Myocyte (in vitro differentiated cells): ENCODE results near the gene USP17L24. TPM values are rescaled to one million over a fixed set of nuclear protein-coding genes. Genes with fewer than 3 reads are reported as not detected.
"Not testable (repeated sequence)": the region's sequence is repeated elsewhere in the genome, so short reads cannot be mapped to it uniquely, and the experiment has no call there.

Experiments
- DNase-seq: peaks from one replicate; pipeline ENCODE4 v3.0.0-alpha.2; 2012; ENCODE audit warnings: low read depth
- polyA plus RNA-seq: library from polyadenylated mRNA; unstranded; fragments of >200 nt; gene quantifications from one replicate; pipeline ENCODE4 v1.2.1, GENCODE V29; 2012; ENCODE audit warnings: missing spikeins
- total RNA-seq: library from RNA; depleted of rRNA; stranded (reverse); fragments of >200 nt; gene quantifications from 2 replicates; pipeline ENCODE4 v1.2.3, GENCODE V29; 2014

USP17L24 gene, protein sequence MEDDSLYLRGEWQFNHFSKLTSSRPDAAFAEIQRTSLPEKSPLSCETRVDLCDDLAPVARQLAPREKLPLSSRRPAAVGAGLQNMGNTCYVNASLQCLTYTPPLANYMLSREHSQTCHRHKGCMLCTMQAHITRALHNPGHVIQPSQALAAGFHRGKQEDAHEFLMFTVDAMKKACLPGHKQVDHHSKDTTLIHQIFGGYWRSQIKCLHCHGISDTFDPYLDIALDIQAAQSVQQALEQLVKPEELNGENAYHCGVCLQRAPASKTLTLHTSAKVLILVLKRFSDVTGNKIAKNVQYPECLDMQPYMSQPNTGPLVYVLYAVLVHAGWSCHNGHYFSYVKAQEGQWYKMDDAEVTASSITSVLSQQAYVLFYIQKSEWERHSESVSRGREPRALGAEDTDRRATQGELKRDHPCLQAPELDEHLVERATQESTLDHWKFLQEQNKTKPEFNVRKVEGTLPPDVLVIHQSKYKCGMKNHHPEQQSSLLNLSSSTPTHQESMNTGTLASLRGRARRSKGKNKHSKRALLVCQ
- total RNA-seq = not detected in 2 replicates
- not detected for polyA plus RNA-seq

- not testable (repeated sequence) for DNase-seq
Measured at GRCh38 chr4:9324865-9325264, at the start of gene USP17L24. Gene USP17L24 (plus strand): TSS chr4:9325165. CDS start chr4:9325165, 0 bp downstream.

DNA sequence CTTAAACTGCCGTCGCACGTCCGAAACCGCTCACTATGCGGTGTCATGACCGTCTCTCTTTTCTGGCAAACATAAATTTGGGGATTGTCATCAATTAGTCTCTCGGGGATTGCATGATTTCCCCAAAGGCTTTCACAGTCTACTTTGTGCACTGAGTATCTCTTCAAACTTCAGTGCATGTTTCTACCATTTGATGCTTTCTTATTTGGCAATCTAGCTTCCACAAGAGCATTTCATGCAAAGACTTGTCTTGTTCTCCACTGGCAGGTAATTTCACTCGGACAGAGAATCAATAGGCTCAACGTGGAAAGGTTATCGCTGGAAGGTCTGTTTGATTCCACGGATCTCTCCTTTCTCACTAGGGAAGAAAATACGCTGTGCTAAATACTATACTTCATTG is 774 bp upstream of the USP17L24 start:
- DNase-seq = not testable (repeated sequence)

DNA sequence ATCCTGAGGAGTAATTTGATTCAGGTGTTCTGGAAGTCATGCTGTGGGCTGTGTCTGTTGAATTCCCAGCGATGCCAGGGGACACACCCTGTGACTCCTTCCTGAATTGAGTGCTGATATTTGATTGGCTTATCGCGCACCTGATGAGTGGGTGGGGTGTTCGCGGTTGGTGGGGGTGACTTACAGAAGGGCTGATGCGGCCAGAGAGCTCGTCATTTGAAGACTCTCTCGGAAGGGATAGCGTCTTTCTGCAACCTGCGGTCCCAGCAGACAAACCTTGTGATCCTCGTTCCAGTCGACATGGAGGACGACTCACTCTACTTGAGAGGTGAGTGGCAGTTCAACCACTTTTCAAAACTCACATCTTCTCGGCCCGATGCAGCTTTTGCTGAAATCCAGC is 4.6 kb downstream of the USP17L24 start, which contains the start of gene USP17L25:
Gene USP17L25, plus strand, starts transcription at position 301 of the 400 bp plus-strand sequence. Its CDS starts 0 bp downstream, at position 301.
- not testable (repeated sequence) for DNase-seq

GRCh38 chr4:9334358-9334757 is 9.4 kb downstream of the USP17L24 start, which contains the start of gene USP17L26:
Gene USP17L26 (plus strand): TSS chr4:9334658. CDS start chr4:9334658, 0 bp downstream.
- DNase-seq = not testable (repeated sequence)

DNA sequence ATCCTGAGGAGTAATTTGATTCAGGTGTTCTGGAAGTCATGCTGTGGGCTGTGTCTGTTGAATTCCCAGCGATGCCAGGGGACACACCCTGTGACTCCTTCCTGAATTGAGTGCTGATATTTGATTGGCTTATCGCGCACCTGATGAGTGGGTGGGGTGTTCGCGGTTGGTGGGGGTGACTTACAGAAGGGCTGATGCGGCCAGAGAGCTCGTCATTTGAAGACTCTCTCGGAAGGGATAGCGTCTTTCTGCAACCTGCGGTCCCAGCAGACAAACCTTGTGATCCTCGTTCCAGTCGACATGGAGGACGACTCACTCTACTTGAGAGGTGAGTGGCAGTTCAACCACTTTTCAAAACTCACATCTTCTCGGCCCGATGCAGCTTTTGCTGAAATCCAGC is 14.1 kb downstream of the USP17L24 start, which contains the start of gene USP17L5:
Gene USP17L5, plus strand, starts transcription at position 301 of the 400 bp plus-strand sequence. Its CDS starts 0 bp downstream, at position 301.
- not testable (repeated sequence) for DNase-seq

DNA sequence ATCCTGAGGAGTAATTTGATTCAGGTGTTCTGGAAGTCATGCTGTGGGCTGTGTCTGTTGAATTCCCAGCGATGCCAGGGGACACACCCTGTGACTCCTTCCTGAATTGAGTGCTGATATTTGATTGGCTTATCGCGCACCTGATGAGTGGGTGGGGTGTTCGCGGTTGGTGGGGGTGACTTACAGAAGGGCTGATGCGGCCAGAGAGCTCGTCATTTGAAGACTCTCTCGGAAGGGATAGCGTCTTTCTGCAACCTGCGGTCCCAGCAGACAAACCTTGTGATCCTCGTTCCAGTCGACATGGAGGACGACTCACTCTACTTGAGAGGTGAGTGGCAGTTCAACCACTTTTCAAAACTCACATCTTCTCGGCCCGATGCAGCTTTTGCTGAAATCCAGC is 18.9 kb downstream of the USP17L24 start, which contains the start of gene USP17L27:
Gene USP17L27, plus strand, starts transcription at position 301 of the 400 bp plus-strand sequence. Its CDS starts 0 bp downstream, at position 301.
- DNase-seq = not testable (repeated sequence)

DNA sequence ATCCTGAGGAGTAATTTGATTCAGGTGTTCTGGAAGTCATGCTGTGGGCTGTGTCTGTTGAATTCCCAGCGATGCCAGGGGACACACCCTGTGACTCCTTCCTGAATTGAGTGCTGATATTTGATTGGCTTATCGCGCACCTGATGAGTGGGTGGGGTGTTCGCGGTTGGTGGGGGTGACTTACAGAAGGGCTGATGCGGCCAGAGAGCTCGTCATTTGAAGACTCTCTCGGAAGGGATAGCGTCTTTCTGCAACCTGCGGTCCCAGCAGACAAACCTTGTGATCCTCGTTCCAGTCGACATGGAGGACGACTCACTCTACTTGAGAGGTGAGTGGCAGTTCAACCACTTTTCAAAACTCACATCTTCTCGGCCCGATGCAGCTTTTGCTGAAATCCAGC is 23.6 kb downstream of the USP17L24 start, which contains the start of gene USP17L28:
Gene USP17L28, plus strand, starts transcription at position 301 of the 400 bp plus-strand sequence. Its CDS starts 0 bp downstream, at position 301.
- not testable (repeated sequence) for DNase-seq

DNA sequence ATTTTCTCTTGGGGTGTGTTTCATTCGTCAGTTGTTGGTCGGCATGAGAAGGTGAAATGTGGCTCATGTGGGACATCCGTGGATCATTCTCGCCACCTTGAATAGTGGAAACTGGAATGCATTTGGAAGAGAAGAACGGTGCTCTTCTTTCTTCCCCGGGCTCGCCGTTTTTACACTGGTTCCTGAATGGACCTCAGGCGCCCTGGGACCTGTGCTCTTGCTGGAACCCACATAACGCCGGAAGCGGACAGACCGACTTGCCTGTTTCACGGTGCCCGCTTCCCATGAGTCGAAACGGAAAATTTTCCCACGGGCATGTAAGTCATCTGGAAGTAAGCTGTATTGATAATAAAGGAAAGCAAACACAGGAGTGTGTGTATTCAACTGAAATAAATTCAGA is 25.9 kb downstream of the USP17L24 start:
- DNase-seq = not testable (repeated sequence)

GRCh38 chr4:9353338-9353737 is 28.4 kb downstream of the USP17L24 start, which contains the start of gene USP17L29:
Gene USP17L29 (plus strand): TSS chr4:9353638. CDS start chr4:9353638, 0 bp downstream.
- DNase-seq = not testable (repeated sequence)

- not testable (repeated sequence) for DNase-seq
Measured at GRCh38 chr4:9362829-9363228, 37.9 kb downstream of the USP17L24 start, which contains the start of gene USP17L30. Gene USP17L30 (plus strand): TSS chr4:9363129. CDS start chr4:9363129, 0 bp downstream.

Other genes with a start within 250 kb of the USP17L24 start
- not detected in 2 replicates for gene FAM90A26, start 154.8 kb upstream of the USP17L24 start, total RNA-seq
- not detected in 2 replicates for gene USP17L10, start 114.5 kb upstream of the USP17L24 start, total RNA-seq
- not detected in 2 replicates for gene USP17L11, start 109.8 kb upstream of the USP17L24 start, total RNA-seq
- gene USP17L12, start 105.0 kb upstream of the USP17L24 start, total RNA-seq = not detected in 2 replicates
- not detected in 2 replicates for gene USP17L13, start 100.3 kb upstream of the USP17L24 start, total RNA-seq
- not detected in 2 replicates for gene USP17L15, start 90.8 kb upstream of the USP17L24 start, total RNA-seq
- gene USP17L17, start 81.3 kb upstream of the USP17L24 start, total RNA-seq = not detected in 2 replicates
- gene USP17L18, start 76.5 kb upstream of the USP17L24 start, total RNA-seq = not detected in 2 replicates
- not detected in 2 replicates for gene USP17L19, start 71.8 kb upstream of the USP17L24 start, total RNA-seq
- not detected in 2 replicates for gene USP17L20, start 67.0 kb upstream of the USP17L24 start, total RNA-seq
- gene USP17L21, start 62.3 kb upstream of the USP17L24 start, total RNA-seq = not detected in 2 replicates
- gene USP17L22, start 57.5 kb upstream of the USP17L24 start, total RNA-seq = not detected in 2 replicates
- not detected in 2 replicates for gene USP17L25, start 4.7 kb downstream of the USP17L24 start, total RNA-seq
- not detected in 2 replicates for gene USP17L26, start 9.5 kb downstream of the USP17L24 start, total RNA-seq
- gene USP17L5, start 14.2 kb downstream of the USP17L24 start, total RNA-seq = not detected in 2 replicates
- gene USP17L27, start 19.0 kb downstream of the USP17L24 start, total RNA-seq = not detected in 2 replicates
- not detected in 2 replicates for gene USP17L28, start 23.7 kb downstream of the USP17L24 start, total RNA-seq
- not detected in 2 replicates for gene USP17L29, start 28.5 kb downstream of the USP17L24 start, total RNA-seq
- gene USP17L30, start 38.0 kb downstream of the USP17L24 start, total RNA-seq = not detected in 2 replicates
- not detected in 2 replicates for gene DEFB131A, start 119.2 kb downstream of the USP17L24 start, total RNA-seq